Liver (tissue), 9 donors: ENCODE measurements around the gene USO1. TPM values are rescaled to one million over a fixed set of nuclear protein-coding genes. Genes with fewer than 3 reads are reported as not detected.
"Not testable (repeated sequence)": the region's sequence is repeated elsewhere in the genome, so short reads cannot be mapped to it uniquely, and the experiment has no call there.

Experiments
- DNase-seq: peaks from one replicate; pipeline ENCODE4 v3.0.0-alpha.2; 2017; ENCODE audit warnings: low spot score
- H3K27ac ChIP-seq, 2 donors: one replicate each; pipeline ENCODE4 v1.7.0; 2013; ENCODE audit warnings: inconsistent platforms in 2 of 2, low read length in 2 of 2, control low read depth in 1 of 2, low read depth in 1 of 2, mild to moderate bottlenecking in 1 of 2
- H3K27me3 ChIP-seq, 4 donors: one replicate each; pipeline versions ENCODE4 v1.6.1 to v1.7.0; 2013; ENCODE audit warnings: low read length in 3 of 4, inconsistent platforms in 1 of 4, mild to moderate bottlenecking in 1 of 4, moderate library complexity in 1 of 4; ENCODE audit not compliant: control insufficient read depth in 4 of 4, insufficient read depth in 4 of 4
- H3K36me3 ChIP-seq, 4 donors: one replicate each; pipeline versions ENCODE4 v1.6.1 to v1.7.0; 2013; ENCODE audit warnings: low read length in 3 of 4, mild to moderate bottlenecking in 3 of 4, low read depth in 1 of 4, moderate library complexity in 1 of 4; ENCODE audit not compliant: control insufficient read depth in 4 of 4, insufficient read depth in 3 of 4
- H3K4me1 ChIP-seq, 4 donors: one replicate each; pipeline versions ENCODE4 v1.6.1 to v1.7.0; 2013; ENCODE audit warnings: low read length in 3 of 4, mild to moderate bottlenecking in 3 of 4, moderate library complexity in 1 of 4; ENCODE audit not compliant: control insufficient read depth in 4 of 4, insufficient read depth in 4 of 4
- H3K4me3 ChIP-seq, 3 donors: one replicate each; pipeline versions ENCODE4 v1.6.1 to v1.7.0; 2013; ENCODE audit warnings: low read length in 3 of 3, control low read depth in 1 of 3, low read depth in 1 of 3, mild to moderate bottlenecking in 1 of 3
- H3K9ac ChIP-seq, 2 donors: one replicate each; pipeline ENCODE4 v1.7.0; 2013; ENCODE audit warnings: low read length in 2 of 2, mild to moderate bottlenecking in 2 of 2, moderate library complexity in 2 of 2, control low read depth in 1 of 2, low read depth in 1 of 2
- H3K9me3 ChIP-seq, 4 donors: one replicate each; pipeline versions ENCODE4 v1.6.1 to v1.7.0; 2013; ENCODE audit warnings: low read length in 3 of 4; ENCODE audit not compliant: control insufficient read depth in 4 of 4
- EGR1 ChIP-seq, 2 donors: IDR thresholded peaks; 2 replicates each; pipeline ENCODE4 v1.6.1; 2016 to 2018; ENCODE audit warnings: antibody characterized with exemption in 2 of 2, low read depth in 2 of 2
- FOXA1 ChIP-seq: IDR thresholded peaks from 2 replicates; pipeline ENCODE4 v1.6.1; 2016; ENCODE audit warnings: antibody characterized with exemption
- FOXA2 ChIP-seq: IDR thresholded peaks from 2 replicates; pipeline ENCODE4 v1.6.1; 2016; ENCODE audit warnings: antibody characterized with exemption
- GABPA ChIP-seq, 2 donors: IDR thresholded peaks in 1 of 2; conservative IDR thresholded peaks in 1 of 2; 2 replicates each; pipeline ENCODE4 v1.6.1; 2016; ENCODE audit warnings: antibody characterized with exemption in 2 of 2, mild to moderate bottlenecking in 1 of 2, moderate library complexity in 1 of 2
- HNF4A ChIP-seq, 2 donors: conservative IDR thresholded peaks; 2 replicates each; pipeline ENCODE4 v1.6.1; 2016; ENCODE audit warnings: antibody characterized with exemption in 2 of 2, mild to moderate bottlenecking in 2 of 2
- HNF4G ChIP-seq: IDR thresholded peaks from 2 replicates; pipeline ENCODE4 v1.6.1; 2016; ENCODE audit warnings: antibody characterized with exemption
- RXRA ChIP-seq, 2 donors: IDR thresholded peaks; 2 replicates each; pipeline ENCODE4 v1.6.1; 2017 to 2018; ENCODE audit warnings: antibody characterized with exemption in 2 of 2, mild to moderate bottlenecking in 1 of 2
- SP1 ChIP-seq: IDR thresholded peaks from 2 replicates; pipeline ENCODE4 v1.6.1; 2018; ENCODE audit warnings: antibody characterized with exemption, mild to moderate bottlenecking
- YY1 ChIP-seq: IDR thresholded peaks from 2 replicates; pipeline ENCODE4 v1.6.1; 2016; ENCODE audit warnings: antibody characterized with exemption, mild to moderate bottlenecking
- WGBS: extraction: QIAGEN DNeasy Blood & Tissue Kit; methylation state at CpG from one replicate; pipeline ENCODE4 v1.1.7; 2013; 5-methylcytosine and 5-hydroxymethylcytosine counted together
- polyA plus RNA-seq, 2 donors: library from polyadenylated mRNA; stranded (reverse) in 1 of 2; unstranded in 1 of 2; fragments of 200-250 nt in 1 of 2; fragments of >200 nt in 1 of 2; fragmentation: Nextera tagmentation in 1 of 2; extraction: Ambion mirVana in 1 of 2; gene quantifications; one replicate each; pipeline versions ENCODE4 v1.2.1 to v1.2.3, GENCODE V29; 2013 to 2015
- total RNA-seq, 2 donors: library from RNA; depleted of rRNA; stranded (reverse); fragments of >200 nt; gene quantifications; one replicate each; pipeline ENCODE4 v1.2.3, GENCODE V29; 2014
- TF ChIP-seq, protein P1 (sequence below): IDR thresholded peaks from 2 replicates; pipeline ENCODE4 v1.6.1; 2016; ENCODE audit warnings: antibody characterized with exemption
- TF ChIP-seq, protein P2 (sequence below): IDR thresholded peaks from 2 replicates; pipeline ENCODE4 v1.6.1; 2016; ENCODE audit warnings: antibody characterized with exemption, mild to moderate bottlenecking
- TF ChIP-seq, protein P3 (sequence below): IDR thresholded peaks from 2 replicates; pipeline ENCODE4 v1.6.1; 2016; ENCODE audit warnings: antibody characterized with exemption
- TF ChIP-seq, protein P4 (sequence below): fragments of 150-350 bp; IDR thresholded peaks from 2 replicates; pipeline ENCODE4 v1.5.1; 2017; ENCODE audit warnings: improper control_type of control experiment, low read depth, low read length; ENCODE audit not compliant: missing input control
- TF ChIP-seq, protein P5 (sequence below): IDR thresholded peaks from 2 replicates; pipeline ENCODE4 v1.6.1; 2016; ENCODE audit warnings: antibody characterized with exemption
- donor health status: healthy.
- donor health status: healthy.
- donor health status: healthy.
- donor health status: healthy.
- donor health status: healthy.

The USO1 gene
- total and polyA plus RNA-seq, 4 donors, result 18.4 to 77.0 (median 39.5) TPM

DNA sequence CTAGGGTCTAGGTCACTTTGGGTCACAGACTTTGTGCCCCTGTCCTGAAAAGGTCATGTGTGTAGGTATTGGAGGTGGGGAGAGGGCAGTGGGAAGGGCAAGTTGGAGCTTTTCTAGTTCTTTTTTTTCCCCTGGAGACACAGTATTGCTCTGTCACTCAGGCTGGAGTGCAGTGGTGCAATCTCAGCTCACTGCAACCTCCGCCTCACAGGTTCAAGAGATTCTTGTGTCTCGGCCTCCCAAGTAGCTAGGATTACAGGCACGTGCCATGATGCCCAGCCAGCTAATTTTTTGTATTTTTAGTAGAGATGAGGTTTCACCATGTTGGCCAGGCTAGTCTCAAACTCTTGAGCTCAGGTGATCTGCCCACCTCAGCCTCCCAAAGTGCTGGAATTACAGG, 8.3 kb upstream of the USO1 start:
- TF ChIP-seq RXRA (IDR thresholded peaks at IDR 0.05) (peak in 1 of 2 donors; percentile 35), HNF4A (conservative IDR thresholded peaks at IDR 0.05) (peak in 1 of 2 donors; percentile 48)
- H3K27me3 ChIP-seq, H3K9me3 ChIP-seq, H3K9ac ChIP-seq, DNase-seq, H3K36me3 ChIP-seq, H3K4me3 ChIP-seq, H3K27ac ChIP-seq: not testable (repeated sequence)
- H3K4me1 ChIP-seq, result peaks cover 9 to 17% (median 13%) of the 10 kb centered on the region in 4 donors
- WGBS, result 79% methylated on average over 3 of the region's 3 CpGs

DNA sequence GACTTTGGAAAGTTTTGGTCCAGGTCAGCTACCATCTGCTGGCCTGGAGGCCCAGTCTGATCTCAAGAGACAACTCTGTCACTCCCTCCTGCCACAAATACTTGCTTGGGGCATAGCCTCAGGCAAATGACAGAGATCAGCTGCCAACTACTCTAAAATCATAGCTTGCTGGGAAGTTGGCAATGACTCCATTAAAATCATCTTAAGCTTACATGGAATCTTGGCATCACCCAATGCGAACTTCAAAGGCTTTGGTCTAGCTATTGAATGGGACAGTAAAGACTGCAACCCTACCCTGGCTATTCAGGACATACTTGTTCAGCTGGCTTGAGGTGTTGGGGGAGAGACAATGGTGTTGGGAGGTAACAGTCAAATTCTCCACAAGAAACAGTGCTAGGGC, 7.0 kb upstream of the USO1 start:
- H3K4me3 ChIP-seq, result no peak overlapping the region
- no peak overlapping the region for H3K27ac ChIP-seq
- H3K27me3 ChIP-seq, result no peaks in the 10 kb centered on the region
- H3K36me3 ChIP-seq, result peaks cover 0 to 5% (median 3%) of the 10 kb centered on the region in 4 donors
- no peak overlapping the region for H3K9ac ChIP-seq
- 62% methylated on average over 1 of the region's 1 CpG for WGBS
- H3K9me3 ChIP-seq, result no peaks in the 10 kb centered on the region
- no peak for DNase-seq
- TF ChIP-seq, protein P1, sequence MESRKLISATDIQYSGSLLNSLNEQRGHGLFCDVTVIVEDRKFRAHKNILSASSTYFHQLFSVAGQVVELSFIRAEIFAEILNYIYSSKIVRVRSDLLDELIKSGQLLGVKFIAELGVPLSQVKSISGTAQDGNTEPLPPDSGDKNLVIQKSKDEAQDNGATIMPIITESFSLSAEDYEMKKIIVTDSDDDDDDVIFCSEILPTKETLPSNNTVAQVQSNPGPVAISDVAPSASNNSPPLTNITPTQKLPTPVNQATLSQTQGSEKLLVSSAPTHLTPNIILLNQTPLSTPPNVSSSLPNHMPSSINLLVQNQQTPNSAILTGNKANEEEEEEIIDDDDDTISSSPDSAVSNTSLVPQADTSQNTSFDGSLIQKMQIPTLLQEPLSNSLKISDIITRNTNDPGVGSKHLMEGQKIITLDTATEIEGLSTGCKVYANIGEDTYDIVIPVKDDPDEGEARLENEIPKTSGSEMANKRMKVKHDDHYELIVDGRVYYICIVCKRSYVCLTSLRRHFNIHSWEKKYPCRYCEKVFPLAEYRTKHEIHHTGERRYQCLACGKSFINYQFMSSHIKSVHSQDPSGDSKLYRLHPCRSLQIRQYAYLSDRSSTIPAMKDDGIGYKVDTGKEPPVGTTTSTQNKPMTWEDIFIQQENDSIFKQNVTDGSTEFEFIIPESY, result no peak
- TF ChIP-seq, protein P2, sequence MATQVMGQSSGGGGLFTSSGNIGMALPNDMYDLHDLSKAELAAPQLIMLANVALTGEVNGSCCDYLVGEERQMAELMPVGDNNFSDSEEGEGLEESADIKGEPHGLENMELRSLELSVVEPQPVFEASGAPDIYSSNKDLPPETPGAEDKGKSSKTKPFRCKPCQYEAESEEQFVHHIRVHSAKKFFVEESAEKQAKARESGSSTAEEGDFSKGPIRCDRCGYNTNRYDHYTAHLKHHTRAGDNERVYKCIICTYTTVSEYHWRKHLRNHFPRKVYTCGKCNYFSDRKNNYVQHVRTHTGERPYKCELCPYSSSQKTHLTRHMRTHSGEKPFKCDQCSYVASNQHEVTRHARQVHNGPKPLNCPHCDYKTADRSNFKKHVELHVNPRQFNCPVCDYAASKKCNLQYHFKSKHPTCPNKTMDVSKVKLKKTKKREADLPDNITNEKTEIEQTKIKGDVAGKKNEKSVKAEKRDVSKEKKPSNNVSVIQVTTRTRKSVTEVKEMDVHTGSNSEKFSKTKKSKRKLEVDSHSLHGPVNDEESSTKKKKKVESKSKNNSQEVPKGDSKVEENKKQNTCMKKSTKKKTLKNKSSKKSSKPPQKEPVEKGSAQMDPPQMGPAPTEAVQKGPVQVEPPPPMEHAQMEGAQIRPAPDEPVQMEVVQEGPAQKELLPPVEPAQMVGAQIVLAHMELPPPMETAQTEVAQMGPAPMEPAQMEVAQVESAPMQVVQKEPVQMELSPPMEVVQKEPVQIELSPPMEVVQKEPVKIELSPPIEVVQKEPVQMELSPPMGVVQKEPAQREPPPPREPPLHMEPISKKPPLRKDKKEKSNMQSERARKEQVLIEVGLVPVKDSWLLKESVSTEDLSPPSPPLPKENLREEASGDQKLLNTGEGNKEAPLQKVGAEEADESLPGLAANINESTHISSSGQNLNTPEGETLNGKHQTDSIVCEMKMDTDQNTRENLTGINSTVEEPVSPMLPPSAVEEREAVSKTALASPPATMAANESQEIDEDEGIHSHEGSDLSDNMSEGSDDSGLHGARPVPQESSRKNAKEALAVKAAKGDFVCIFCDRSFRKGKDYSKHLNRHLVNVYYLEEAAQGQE, result no peak
- TF ChIP-seq EGR1 (IDR thresholded peaks at IDR 0.05; ENCODE audit: low read depth in 2 of 2) (no peak), YY1 (no peak), FOXA2 (no peak), HNF4A (conservative IDR thresholded peaks at IDR 0.05) (no peak), GABPA (IDR thresholded peaks at IDR 0.05 in 1 of 2, conservative IDR thresholded peaks at IDR 0.05 in 1 of 2) (no peak), HNF4G (no peak), FOXA1 (no peak), SP1 (no peak)
- TF ChIP-seq, protein P3, sequence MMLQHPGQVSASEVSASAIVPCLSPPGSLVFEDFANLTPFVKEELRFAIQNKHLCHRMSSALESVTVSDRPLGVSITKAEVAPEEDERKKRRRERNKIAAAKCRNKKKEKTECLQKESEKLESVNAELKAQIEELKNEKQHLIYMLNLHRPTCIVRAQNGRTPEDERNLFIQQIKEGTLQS, result no peak
- TF ChIP-seq, protein P4, sequence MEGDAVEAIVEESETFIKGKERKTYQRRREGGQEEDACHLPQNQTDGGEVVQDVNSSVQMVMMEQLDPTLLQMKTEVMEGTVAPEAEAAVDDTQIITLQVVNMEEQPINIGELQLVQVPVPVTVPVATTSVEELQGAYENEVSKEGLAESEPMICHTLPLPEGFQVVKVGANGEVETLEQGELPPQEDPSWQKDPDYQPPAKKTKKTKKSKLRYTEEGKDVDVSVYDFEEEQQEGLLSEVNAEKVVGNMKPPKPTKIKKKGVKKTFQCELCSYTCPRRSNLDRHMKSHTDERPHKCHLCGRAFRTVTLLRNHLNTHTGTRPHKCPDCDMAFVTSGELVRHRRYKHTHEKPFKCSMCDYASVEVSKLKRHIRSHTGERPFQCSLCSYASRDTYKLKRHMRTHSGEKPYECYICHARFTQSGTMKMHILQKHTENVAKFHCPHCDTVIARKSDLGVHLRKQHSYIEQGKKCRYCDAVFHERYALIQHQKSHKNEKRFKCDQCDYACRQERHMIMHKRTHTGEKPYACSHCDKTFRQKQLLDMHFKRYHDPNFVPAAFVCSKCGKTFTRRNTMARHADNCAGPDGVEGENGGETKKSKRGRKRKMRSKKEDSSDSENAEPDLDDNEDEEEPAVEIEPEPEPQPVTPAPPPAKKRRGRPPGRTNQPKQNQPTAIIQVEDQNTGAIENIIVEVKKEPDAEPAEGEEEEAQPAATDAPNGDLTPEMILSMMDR, result no peak
- TF ChIP-seq, protein P5, sequence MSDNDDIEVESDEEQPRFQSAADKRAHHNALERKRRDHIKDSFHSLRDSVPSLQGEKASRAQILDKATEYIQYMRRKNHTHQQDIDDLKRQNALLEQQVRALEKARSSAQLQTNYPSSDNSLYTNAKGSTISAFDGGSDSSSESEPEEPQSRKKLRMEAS, result no peak
- H3K4me1 ChIP-seq, result peaks cover 10 to 22% (median 17%) of the 10 kb centered on the region in 4 donors
